Measurements from ENCODE around the gene TFAP2A. TPM values are rescaled to one million over a fixed set of nuclear protein-coding genes. Genes with fewer than 3 reads are reported as not detected.

The TFAP2A gene
- total RNA-seq, 4 donors from 2014 or later, result 0.31 to 4.6 (median 0.42) TPM; not detected in 1

DNA sequence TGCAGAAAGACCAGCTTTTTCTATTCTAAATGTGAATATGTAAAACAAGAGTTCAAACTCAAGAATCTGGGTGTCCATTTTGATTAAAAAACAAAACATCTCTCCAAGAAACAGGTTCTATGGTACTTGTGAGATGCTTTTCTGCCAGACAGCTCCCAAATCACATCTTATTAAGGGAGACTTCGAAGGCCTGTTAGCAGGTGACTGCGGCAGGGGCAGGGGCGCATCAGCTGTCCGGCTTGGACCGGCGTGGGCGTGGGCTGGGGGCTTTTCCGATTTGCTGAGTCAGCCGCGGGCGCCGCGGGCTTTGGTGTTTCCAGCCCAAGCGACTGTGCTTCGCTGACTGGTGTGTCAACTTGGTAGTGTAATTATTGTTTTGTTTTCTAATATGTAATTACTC lies 32.6 kb downstream of the TFAP2A start:
- TF ChIP-seq POLR2A (IDR thresholded peaks at IDR 0.05) (no peak), EP300 (IDR thresholded peaks at IDR 0.05) (no peak)
- TF ChIP-seq, protein P1, sequence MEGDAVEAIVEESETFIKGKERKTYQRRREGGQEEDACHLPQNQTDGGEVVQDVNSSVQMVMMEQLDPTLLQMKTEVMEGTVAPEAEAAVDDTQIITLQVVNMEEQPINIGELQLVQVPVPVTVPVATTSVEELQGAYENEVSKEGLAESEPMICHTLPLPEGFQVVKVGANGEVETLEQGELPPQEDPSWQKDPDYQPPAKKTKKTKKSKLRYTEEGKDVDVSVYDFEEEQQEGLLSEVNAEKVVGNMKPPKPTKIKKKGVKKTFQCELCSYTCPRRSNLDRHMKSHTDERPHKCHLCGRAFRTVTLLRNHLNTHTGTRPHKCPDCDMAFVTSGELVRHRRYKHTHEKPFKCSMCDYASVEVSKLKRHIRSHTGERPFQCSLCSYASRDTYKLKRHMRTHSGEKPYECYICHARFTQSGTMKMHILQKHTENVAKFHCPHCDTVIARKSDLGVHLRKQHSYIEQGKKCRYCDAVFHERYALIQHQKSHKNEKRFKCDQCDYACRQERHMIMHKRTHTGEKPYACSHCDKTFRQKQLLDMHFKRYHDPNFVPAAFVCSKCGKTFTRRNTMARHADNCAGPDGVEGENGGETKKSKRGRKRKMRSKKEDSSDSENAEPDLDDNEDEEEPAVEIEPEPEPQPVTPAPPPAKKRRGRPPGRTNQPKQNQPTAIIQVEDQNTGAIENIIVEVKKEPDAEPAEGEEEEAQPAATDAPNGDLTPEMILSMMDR (IDR thresholded peaks at IDR 0.05), result no peak
- Histone ChIP-seq H3K4me3 (no peak overlapping the region), H3K27ac (no peak overlapping the region), H3K9me3 (peaks cover 0 to 5% (median 0%) of the 10 kb centered on the region in 3 donors), H3K4me1 (peaks cover 0 to 37% (median 11%) of the 10 kb centered on the region in 3 donors), H3K27me3 (peaks cover 95% of the 10 kb centered on the region), H3K36me3 (no peaks in the 10 kb centered on the region)
- no peak for ATAC-seq
- WGBS, 2 donors (ENCODE audit: low coverage in 1 of 2), result 12 to 30% methylated on average over 2 to 8 of the region's 15 CpGs

DNA sequence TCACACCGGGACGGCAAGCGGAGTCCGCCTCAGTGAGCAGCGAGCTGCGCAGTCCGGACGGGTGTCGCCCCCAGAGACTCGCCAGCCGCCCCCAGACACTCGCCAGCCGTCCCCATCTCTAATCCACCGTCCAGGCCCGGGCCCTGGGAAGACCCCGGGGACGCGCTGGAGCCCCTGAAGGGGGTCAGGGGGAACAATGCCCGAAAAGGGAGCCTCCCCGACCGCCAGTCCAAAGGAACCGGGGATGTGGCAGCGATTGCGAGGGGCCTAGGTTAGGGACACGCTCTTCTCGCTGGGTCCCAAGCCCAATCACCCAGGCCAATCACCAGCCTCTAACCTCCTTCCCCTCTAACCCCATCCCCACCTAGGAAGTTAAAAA lies 33.1 kb downstream of the TFAP2A start:
- H3K36me3 ChIP-seq, result no peaks in the 10 kb centered on the region
- no peak overlapping the region for H3K27ac ChIP-seq
- WGBS, 2 donors (ENCODE audit: low coverage in 1 of 2), result no CpG with 5 or more reads among the region's 26 CpGs
- TF ChIP-seq POLR2AphosphoS5 (IDR thresholded peaks at IDR 0.05) (no peak), EP300 (IDR thresholded peaks at IDR 0.05) (no peak), POLR2A (IDR thresholded peaks at IDR 0.05) (no peak)
- TF ChIP-seq, protein P1 (IDR thresholded peaks at IDR 0.05), result no peak
- no peak for ATAC-seq
- no peak overlapping the region for H3K4me3 ChIP-seq
- peaks cover 95% of the 10 kb centered on the region for H3K27me3 ChIP-seq
- peaks cover 0 to 37% (median 11%) of the 10 kb centered on the region in 3 donors for H3K4me1 ChIP-seq
- peaks cover 0 to 5% (median 0%) of the 10 kb centered on the region in 3 donors for H3K9me3 ChIP-seq

DNA sequence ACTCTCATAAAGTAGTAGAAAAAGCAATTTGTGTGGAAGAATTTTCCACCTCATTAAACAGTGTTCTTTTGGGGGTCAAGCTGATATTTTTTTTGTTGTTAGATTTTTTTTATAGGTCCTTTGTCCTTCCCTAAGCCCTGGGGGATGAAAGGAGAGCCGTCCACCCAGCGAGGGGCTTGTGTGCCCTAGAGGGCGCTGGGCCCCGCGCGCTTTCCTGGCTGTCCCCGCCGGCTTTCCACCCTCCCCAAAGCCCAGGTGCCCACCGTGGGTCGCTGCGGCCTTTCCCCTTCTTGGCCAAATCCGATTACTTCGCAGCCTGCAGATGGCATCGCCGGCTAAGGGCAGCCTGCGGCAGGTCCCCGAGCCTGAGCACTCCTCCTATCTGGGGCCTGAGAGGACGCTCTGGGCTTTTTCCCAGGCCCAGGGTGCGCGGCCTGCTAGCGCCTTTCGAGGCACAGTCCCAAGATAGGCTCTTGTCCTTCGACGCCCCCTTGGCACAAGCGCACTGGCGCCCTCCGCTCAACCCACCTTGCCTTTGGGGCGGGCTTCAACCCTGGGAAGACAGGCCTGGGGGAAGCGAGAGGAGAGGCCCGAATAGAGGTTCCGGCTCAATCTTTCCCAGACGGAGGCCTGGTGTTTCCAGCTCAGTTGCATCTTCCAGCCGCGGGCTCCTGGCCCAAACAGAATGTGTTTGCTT lies 33.6 kb downstream of the TFAP2A start:
- Histone ChIP-seq H3K4me1 (peaks cover 0 to 37% (median 11%) of the 10 kb centered on the region in 3 donors), H3K36me3 (no peaks in the 10 kb centered on the region), H3K27me3 (peaks cover 90% of the 10 kb centered on the region), H3K9me3 (peaks cover 0 to 5% (median 0%) of the 10 kb centered on the region in 3 donors), H3K27ac (no peak overlapping the region), H3K4me3 (no peak overlapping the region)
- no peak for TF ChIP-seq POLR2A (IDR thresholded peaks at IDR 0.05)
- no peak for TF ChIP-seq EP300 (IDR thresholded peaks at IDR 0.05)
- no peak for TF ChIP-seq POLR2AphosphoS5 (IDR thresholded peaks at IDR 0.05)
- TF ChIP-seq, protein P1 (IDR thresholded peaks at IDR 0.05), result no peak
- no peak for ATAC-seq
- 8% methylated on average over 2 of the region's 34 CpGs; no CpG with 5 or more reads in 1 of the 2 donors for WGBS, 2 donors (ENCODE audit: low coverage in 1 of 2)

DNA sequence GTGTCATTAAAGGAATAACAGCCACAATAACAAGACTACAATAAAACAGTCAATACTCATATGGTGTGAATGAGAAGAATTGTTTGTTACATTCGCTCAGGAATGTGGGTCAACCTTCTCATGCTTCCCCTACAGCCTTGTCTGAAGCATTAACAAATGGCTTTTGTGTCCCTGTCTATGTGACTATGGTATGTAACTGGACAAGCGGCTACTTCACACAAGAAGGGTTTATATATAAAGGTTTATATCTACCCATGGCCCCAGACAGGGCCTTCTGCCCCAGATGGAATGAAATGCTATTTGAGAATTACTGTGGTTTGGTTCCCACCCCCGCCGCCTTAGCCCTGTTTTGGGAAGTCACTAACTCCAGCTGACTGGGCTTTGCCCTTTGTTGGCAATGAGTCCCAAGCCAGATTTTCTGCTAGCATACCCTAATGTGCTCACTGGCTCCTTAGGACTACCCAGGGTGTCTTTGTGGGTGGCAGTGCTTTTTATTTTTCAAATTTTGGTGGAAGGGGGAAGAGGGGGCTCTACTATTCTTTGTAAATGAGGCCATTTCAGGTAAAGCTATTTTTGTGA lies 39.4 kb downstream of the TFAP2A start:
- TF ChIP-seq POLR2A (IDR thresholded peaks at IDR 0.05), result no peak
- no peak for TF ChIP-seq POLR2AphosphoS5 (IDR thresholded peaks at IDR 0.05)
- TF ChIP-seq, protein P1 (IDR thresholded peaks at IDR 0.05), result no peak
- TF ChIP-seq EP300 (IDR thresholded peaks at IDR 0.05), result no peak
- Histone ChIP-seq H3K27me3 (peaks cover 32% of the 10 kb centered on the region), H3K4me3 (no peak overlapping the region), H3K9me3 (no peaks in the 10 kb centered on the region), H3K27ac (no peak overlapping the region), H3K36me3 (no peaks in the 10 kb centered on the region), H3K4me1 (no peaks in the 10 kb centered on the region)
- 72 to 87% methylated on average over 2 to 3 of the region's 4 CpGs for WGBS, 2 donors (ENCODE audit: low coverage in 1 of 2)
- no peak for ATAC-seq
